Testis (tissue), 2 donors: ENCODE results near the gene PLSCR4.

Experiments used
- CTCF ChIP-seq, 3 experiments: fragments of 450-650 bp in 2 of 3; fragments of 200-600 bp in 1 of 3; sonication (generic) in 1 of 3; IDR thresholded peaks; one replicate each; pipeline ENCODE4 v1.5.1; 2016 to 2019; ENCODE audit warnings: antibody characterized with exemption in 3 of 3, mild to moderate bottlenecking in 2 of 3, moderate library complexity in 1 of 3
- POLR2A ChIP-seq: fragments of 450-650 bp; IDR thresholded peaks from one replicate; pipeline ENCODE4 v1.6.1; 2017; ENCODE audit warnings: antibody characterized with exemption, mild to moderate bottlenecking, moderate library complexity

GRCh38 chr3:146223401-146224373, 27.2 kb downstream of the PLSCR4 start:
- TF ChIP-seq CTCF (IDR thresholded peaks at IDR 0.05) (no peak), POLR2A (no peak)
